ENCODE results near the gene OR51B5. TPM values are rescaled to one million over a fixed set of nuclear protein-coding genes. Genes with fewer than 3 reads are reported as not detected.
"Not testable (repeated sequence)": the region's sequence is repeated elsewhere in the genome, so short reads cannot be mapped to it uniquely, and the experiment has no call there.

The OR51B5 gene
- total RNA-seq, 2 donors from 2014 or later, result not detected

- Histone ChIP-seq H3K27ac (no peak overlapping the region), H3K4me1 (no peaks in the 10 kb centered on the region), H3K27me3 (no peaks in the 10 kb centered on the region), H3K4me3 (no peak overlapping the region), H3K36me3 (replicated peaks in 1 of 2; ENCODE audit: insufficient read depth in 1 of 2, low read depth in 2 of 2) (no peaks in the 10 kb centered on the region), H3K9me3 (no peaks in the 10 kb centered on the region)
- 56 to 67% methylated on average over 1 of the region's 1 CpG for WGBS, 2 donors
- no peak for DNase-seq
- no peak for ATAC-seq
- intact Hi-C loops (cut with DNase I), result no loop called here
- TF ChIP-seq, protein P1, sequence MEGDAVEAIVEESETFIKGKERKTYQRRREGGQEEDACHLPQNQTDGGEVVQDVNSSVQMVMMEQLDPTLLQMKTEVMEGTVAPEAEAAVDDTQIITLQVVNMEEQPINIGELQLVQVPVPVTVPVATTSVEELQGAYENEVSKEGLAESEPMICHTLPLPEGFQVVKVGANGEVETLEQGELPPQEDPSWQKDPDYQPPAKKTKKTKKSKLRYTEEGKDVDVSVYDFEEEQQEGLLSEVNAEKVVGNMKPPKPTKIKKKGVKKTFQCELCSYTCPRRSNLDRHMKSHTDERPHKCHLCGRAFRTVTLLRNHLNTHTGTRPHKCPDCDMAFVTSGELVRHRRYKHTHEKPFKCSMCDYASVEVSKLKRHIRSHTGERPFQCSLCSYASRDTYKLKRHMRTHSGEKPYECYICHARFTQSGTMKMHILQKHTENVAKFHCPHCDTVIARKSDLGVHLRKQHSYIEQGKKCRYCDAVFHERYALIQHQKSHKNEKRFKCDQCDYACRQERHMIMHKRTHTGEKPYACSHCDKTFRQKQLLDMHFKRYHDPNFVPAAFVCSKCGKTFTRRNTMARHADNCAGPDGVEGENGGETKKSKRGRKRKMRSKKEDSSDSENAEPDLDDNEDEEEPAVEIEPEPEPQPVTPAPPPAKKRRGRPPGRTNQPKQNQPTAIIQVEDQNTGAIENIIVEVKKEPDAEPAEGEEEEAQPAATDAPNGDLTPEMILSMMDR (IDR thresholded peaks at IDR 0.05), result no peak
- no peak for TF ChIP-seq POLR2A (IDR thresholded peaks at IDR 0.05)
Measured at GRCh38 chr11:5298451-5298850, 44.9 kb downstream of the OR51B5 start.

DNA sequence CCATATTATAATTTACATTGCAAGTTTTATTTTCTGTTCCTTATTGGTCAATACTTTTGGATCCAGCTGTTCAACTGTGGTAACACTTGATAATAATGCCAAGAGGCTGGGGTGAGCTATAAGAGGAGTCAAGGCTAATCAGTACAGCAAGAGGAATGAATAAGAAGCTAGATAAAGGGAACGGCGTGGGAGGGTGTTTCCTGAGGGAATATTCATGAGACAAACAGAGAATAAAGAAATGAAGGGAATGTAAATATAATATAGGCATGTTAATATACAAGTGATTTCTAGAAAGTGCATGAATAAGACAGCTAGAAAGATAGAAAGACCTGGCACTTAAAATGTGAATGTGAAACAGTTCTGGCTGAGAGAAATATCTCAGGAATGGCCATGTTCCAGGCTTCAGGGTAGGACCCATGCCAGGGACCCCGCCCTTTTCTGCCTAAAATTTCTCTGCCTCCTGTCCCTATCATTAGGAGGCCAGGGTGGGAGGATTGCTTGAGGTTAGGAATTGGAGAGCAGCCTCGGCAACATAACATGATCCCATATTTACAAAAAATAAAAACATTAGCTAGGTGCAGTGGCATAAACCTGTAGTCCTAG is 45.5 kb downstream of the OR51B5 start:
- Histone ChIP-seq H3K27ac (no peak overlapping the region), H3K9me3 (no peaks in the 10 kb centered on the region), H3K4me1 (no peaks in the 10 kb centered on the region), H3K27me3 (no peaks in the 10 kb centered on the region), H3K4me3 (no peak overlapping the region), H3K36me3 (replicated peaks in 1 of 2; ENCODE audit: insufficient read depth in 1 of 2, low read depth in 2 of 2) (no peaks in the 10 kb centered on the region)
- intact Hi-C loops (cut with DNase I), result no loop called here
- DNase-seq, result no peak
- ATAC-seq, result no peak
- no peak for TF ChIP-seq POLR2A (IDR thresholded peaks at IDR 0.05)
- TF ChIP-seq, protein P1 (IDR thresholded peaks at IDR 0.05), result no peak
- 55 to 59% methylated on average over 4 of the region's 4 CpGs for WGBS, 2 donors

DNA sequence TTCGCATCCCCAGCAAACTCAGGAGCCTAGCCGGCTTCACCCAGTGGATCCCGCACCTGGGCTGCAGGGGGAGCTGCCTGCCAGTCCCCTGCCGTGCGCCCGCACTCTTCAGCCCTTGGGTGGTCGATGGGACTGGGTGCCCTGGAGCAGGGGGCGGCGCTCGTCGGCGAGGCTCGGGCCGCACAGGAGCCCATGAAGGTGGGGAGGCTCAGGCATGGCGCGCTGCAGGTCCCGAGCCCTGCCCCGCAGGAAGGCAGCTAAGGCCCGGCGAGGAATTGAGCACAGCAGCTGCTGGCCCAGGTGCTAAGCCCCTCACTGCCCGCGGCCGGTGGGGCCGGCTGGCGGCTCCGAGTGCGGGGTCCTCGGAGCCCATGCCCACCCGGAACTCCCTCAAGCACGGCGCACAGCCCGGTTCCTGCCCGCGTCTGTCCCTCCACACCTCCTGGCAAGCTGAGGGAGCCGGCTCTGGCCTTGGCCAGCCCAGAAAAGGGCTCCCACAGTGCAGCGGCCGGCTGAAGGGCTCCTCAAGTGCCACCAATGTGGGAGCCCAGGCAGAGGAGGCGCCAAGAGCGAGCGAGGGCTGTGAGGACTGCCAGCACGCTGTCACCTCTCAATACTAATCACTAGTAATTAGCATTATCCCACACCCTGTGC is 48.9 kb downstream of the OR51B5 start:
- intact Hi-C loops (cut with DNase I); H3K36me3 ChIP-seq (replicated peaks in 1 of 2; ENCODE audit: insufficient read depth in 1 of 2, low read depth in 2 of 2); DNase-seq; H3K4me3 ChIP-seq; H3K9me3 ChIP-seq; H3K27me3 ChIP-seq; ATAC-seq; H3K4me1 ChIP-seq; H3K27ac ChIP-seq: not testable (repeated sequence)
- 85 to 91% methylated on average over 7 to 20 of the region's 41 CpGs for WGBS, 2 donors

GRCh38 chr11:5293028-5293427 is 50.3 kb downstream of the OR51B5 start:
- intact Hi-C loops (cut with DNase I), result no loop called here
- no peaks in the 10 kb centered on the region for H3K9me3 ChIP-seq
- DNase-seq (no peak), ATAC-seq (no peak)
- no peaks in the 10 kb centered on the region for H3K36me3 ChIP-seq (replicated peaks in 1 of 2; ENCODE audit: insufficient read depth in 1 of 2, low read depth in 2 of 2)
- H3K4me1 ChIP-seq, result no peaks in the 10 kb centered on the region
- WGBS, 2 donors, result 86 to 87% methylated on average over 8 of the region's 8 CpGs
- H3K27ac ChIP-seq, result no peak overlapping the region
- no peaks in the 10 kb centered on the region for H3K27me3 ChIP-seq
- H3K4me3 ChIP-seq, result no peak overlapping the region
- TF ChIP-seq POLR2A (IDR thresholded peaks at IDR 0.05), result no peak
- TF ChIP-seq, protein P1 (IDR thresholded peaks at IDR 0.05), result no peak

Small RNA genes within 50 kb of the gene (small RNA-seq; reads per million reads assigned to genes)
- gene AC104389.3, result not detected

Other genes starting within 250 kb of the OR51B5 start
- not detected for gene OR52A5, start 205.2 kb downstream of the OR51B5 start, total RNA-seq
- gene OR52A1, start 188.8 kb downstream of the OR51B5 start, total RNA-seq, result not detected
- gene OR51V1, start 142.8 kb downstream of the OR51B5 start, total RNA-seq, result not detected
- gene HBB, start 116.5 kb downstream of the OR51B5 start, total RNA-seq, result 10 to 100 TPM in 1 of 2 donors, not detected in 1; 13.0 TPM
- gene HBD, start 109.0 kb downstream of the OR51B5 start, total RNA-seq, result not detected
- gene HBG1, start 93.7 kb downstream of the OR51B5 start, total RNA-seq, result not detected
- gene HBG2, start 88.7 kb downstream of the OR51B5 start, total RNA-seq, result not detected
- gene HBE1, start 73.6 kb downstream of the OR51B5 start, total RNA-seq, result not detected
- under 1 TPM; 0.52 to 0.66 TPM for gene OR51B4, start 41.6 kb downstream of the OR51B5 start, total RNA-seq
- under 1 TPM in 1 of 2 donors, not detected in 1; 0.78 TPM for gene OR51B2, start 19.2 kb downstream of the OR51B5 start, total RNA-seq
- not detected for gene OR51B6, start 8.0 kb upstream of the OR51B5 start, total RNA-seq
- not detected for gene OR51M1, start 40.3 kb upstream of the OR51B5 start, total RNA-seq
- gene OR51Q1, start 78.6 kb upstream of the OR51B5 start, total RNA-seq, result not detected
- gene OR51I1, start 98.0 kb upstream of the OR51B5 start, total RNA-seq, result not detected
- not detected for gene OR51I2, start 105.8 kb upstream of the OR51B5 start, total RNA-seq
- gene OR52D1, start 145.2 kb upstream of the OR51B5 start, total RNA-seq, result not detected
- 1 to 10 TPM in 1 of 2 donors, not detected in 1; 1.3 TPM for gene UBQLN3, start 166.4 kb upstream of the OR51B5 start, total RNA-seq
- 1 to 10 TPM in 1 of 2 donors, under 1 TPM in 1; 0.52 to 4.3 TPM for gene UBQLNL, start 173.2 kb upstream of the OR51B5 start, total RNA-seq
- 1 to 10 TPM in 1 of 2 donors, under 1 TPM in 1; 0.78 to 5.9 TPM for gene OR52H1, start 205.0 kb upstream of the OR51B5 start, total RNA-seq
- gene OR52B6, start 237.4 kb upstream of the OR51B5 start, total RNA-seq, result not detected

Data from body of pancreas (tissue), 4 donors.